ENCODE results near the gene AKAP8. TPM values are rescaled to one million over a fixed set of nuclear protein-coding genes. Genes with fewer than 3 reads are reported as not detected.

Gene AKAP8
- total RNA-seq, 1 donor from 2014 or later = 17.0 TPM

- Histone ChIP-seq H3K27me3 (no peaks in the 10 kb centered on the region), H3K27ac (no peak overlapping the region), H3K4me1 (peaks cover 0 to 7% of the 10 kb centered on the region in 2 donors), H3K36me3 (peaks cover 61 to 69% of the 10 kb centered on the region in 2 donors), H3K9me3 (no peaks in the 10 kb centered on the region), H3K4me3 (no peak overlapping the region)
- intact Hi-C loops (cut with DNase I) = no loop called here
- DNase-seq (ENCODE audit: low spot score in 2 of 2) = no peak
- TF ChIP-seq, protein P1, sequence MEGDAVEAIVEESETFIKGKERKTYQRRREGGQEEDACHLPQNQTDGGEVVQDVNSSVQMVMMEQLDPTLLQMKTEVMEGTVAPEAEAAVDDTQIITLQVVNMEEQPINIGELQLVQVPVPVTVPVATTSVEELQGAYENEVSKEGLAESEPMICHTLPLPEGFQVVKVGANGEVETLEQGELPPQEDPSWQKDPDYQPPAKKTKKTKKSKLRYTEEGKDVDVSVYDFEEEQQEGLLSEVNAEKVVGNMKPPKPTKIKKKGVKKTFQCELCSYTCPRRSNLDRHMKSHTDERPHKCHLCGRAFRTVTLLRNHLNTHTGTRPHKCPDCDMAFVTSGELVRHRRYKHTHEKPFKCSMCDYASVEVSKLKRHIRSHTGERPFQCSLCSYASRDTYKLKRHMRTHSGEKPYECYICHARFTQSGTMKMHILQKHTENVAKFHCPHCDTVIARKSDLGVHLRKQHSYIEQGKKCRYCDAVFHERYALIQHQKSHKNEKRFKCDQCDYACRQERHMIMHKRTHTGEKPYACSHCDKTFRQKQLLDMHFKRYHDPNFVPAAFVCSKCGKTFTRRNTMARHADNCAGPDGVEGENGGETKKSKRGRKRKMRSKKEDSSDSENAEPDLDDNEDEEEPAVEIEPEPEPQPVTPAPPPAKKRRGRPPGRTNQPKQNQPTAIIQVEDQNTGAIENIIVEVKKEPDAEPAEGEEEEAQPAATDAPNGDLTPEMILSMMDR (IDR thresholded peaks at IDR 0.05) = no peak
Measured at GRCh38 chr19:15424692-15425272, 45.2 kb upstream of the AKAP8 start.

- H3K4me1 ChIP-seq = peaks cover 0 to 13% of the 10 kb centered on the region in 2 donors
- no peak overlapping the region for H3K4me3 ChIP-seq
- no peaks in the 10 kb centered on the region for H3K27me3 ChIP-seq
- intact Hi-C loops (cut with DNase I) = no loop called here
- peaks cover 54 to 65% of the 10 kb centered on the region in 2 donors for H3K36me3 ChIP-seq
- H3K27ac ChIP-seq = no peak overlapping the region
- TF ChIP-seq, protein P1 (IDR thresholded peaks at IDR 0.05) = no peak
- DNase-seq (ENCODE audit: low spot score in 2 of 2) = no peak
- H3K9me3 ChIP-seq = no peaks in the 10 kb centered on the region
Measured at GRCh38 chr19:15424121-15424520, 44.5 kb upstream of the AKAP8 start.

DNA sequence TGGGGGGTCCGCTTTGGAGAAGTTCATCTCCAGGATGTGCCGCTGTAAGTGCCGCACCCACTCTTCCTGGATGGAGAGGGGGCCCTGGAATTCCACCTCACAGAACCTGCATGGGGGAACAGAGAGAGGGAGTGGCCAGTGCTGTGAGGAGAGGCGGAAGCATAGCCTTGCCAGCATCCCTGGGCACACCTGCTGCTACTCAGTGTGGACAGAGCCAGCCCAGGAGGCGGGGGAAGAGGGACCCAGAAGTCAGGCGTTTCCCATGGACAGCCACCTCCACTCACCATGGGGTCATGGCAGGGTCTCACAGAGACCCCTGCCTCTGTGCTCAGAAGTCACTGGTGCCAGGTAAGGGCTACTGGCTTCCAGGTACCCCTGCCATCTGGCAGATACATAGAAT, 43.5 kb upstream of the AKAP8 start:
- intact Hi-C loops (cut with DNase I) = no loop called here
- TF ChIP-seq, protein P1 (IDR thresholded peaks at IDR 0.05) = no peak
- Histone ChIP-seq H3K27ac (no peak overlapping the region), H3K4me1 (peaks cover 0 to 13% of the 10 kb centered on the region in 2 donors), H3K9me3 (no peaks in the 10 kb centered on the region), H3K27me3 (no peaks in the 10 kb centered on the region), H3K4me3 (no peak overlapping the region), H3K36me3 (peaks cover 54 to 57% of the 10 kb centered on the region in 2 donors)
- DNase-seq (ENCODE audit: low spot score in 2 of 2) = no peak

GRCh38 chr19:15422296-15423075, 42.9 kb upstream of the AKAP8 start:
- intact Hi-C loops (cut with DNase I) = no loop called here
- no peak overlapping the region for H3K4me3 ChIP-seq
- H3K27me3 ChIP-seq = no peaks in the 10 kb centered on the region
- no peaks in the 10 kb centered on the region for H3K9me3 ChIP-seq
- peaks cover 50% of the 10 kb centered on the region in 2 donors for H3K36me3 ChIP-seq
- TF ChIP-seq, protein P1 (IDR thresholded peaks at IDR 0.05) = no peak
- no peak for DNase-seq (ENCODE audit: low spot score in 2 of 2)
- peaks cover 0 to 14% of the 10 kb centered on the region in 2 donors for H3K4me1 ChIP-seq
- peak overlapping the region; percentile 64 to 73 for H3K27ac ChIP-seq

DNA sequence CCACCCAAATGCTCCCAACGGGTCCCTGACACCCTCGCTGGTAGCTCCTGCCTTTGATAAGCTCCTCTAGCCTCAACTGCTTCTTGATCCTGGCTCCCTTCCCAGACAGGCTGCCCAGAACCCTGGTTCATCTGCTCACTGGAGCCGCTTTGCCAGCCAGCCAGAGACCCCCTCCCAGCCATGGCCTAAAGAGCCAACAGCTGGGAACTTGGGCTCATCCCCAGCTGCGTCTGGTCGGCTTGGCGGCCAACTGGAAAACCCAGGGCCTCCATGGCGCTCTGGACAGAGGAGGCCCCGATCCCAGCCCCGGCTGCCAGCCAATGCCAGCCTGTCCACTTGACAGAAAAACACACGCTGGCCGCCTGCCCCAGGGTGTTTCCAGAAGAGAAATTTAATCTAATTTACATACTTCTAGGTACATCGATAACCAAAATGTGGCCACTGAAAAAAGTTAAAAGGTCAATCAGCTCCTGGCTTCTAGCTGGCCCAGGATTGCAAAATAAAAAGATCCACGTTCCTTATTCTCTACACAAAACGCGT, 42.2 kb upstream of the AKAP8 start:
- intact Hi-C loops (cut with DNase I) = no loop called here
- H3K9me3 ChIP-seq = no peaks in the 10 kb centered on the region
- no peaks in the 10 kb centered on the region for H3K27me3 ChIP-seq
- H3K27ac ChIP-seq = peak overlapping the region; percentile 64 to 73
- peaks cover 5 to 21% of the 10 kb centered on the region in 2 donors for H3K4me1 ChIP-seq
- TF ChIP-seq, protein P1 (IDR thresholded peaks at IDR 0.05) = no peak
- H3K36me3 ChIP-seq = peaks cover 43 to 44% of the 10 kb centered on the region in 2 donors
- DNase-seq (ENCODE audit: low spot score in 2 of 2) = no peak
- no peak overlapping the region for H3K4me3 ChIP-seq

All from ascending aorta (tissue), 2 donors.